ENCODE data around the gene PFAS. TPM values are rescaled to one million over a fixed set of nuclear protein-coding genes. Genes with fewer than 3 reads are reported as not detected.
A peak's percentile ranks its signal among the peaks of the same experiment; 100 is the strongest.

PFAS gene
- total and polyA plus RNA-seq, 2 of the 8 experiments (the other 6 are each of a cell fraction or from before 2014, with no cell fraction given) = 88.4 to 248 TPM

GRCh38 chr17:8288336-8289102 lies 39.4 kb downstream of the PFAS start, which contains the start of gene RANGRF (continued):
- TF ChIP-seq CHD7 (IDR thresholded peaks at IDR 0.05; ENCODE audit: insufficient replicate concordance, low read length) (no peak), TAF7 (optimal IDR thresholded peaks at IDR 0.05; ENCODE audit: borderline replicate concordance, low read depth, low read length) (no peak), HDAC6 (IDR thresholded peaks at IDR 0.05; ENCODE audit: low read depth, low read length) (no peak), BRCA1 (IDR thresholded peaks at IDR 0.05; ENCODE audit: low read depth, low read length) (no peak), YY1 (IDR thresholded peaks at IDR 0.05; ENCODE audit: low read depth, low read length) (peak; percentile 49; the same call in 1 of the 2 replicates), PHF8 (conservative IDR thresholded peaks at IDR 0.05; ENCODE audit: low read depth, low read length) (peak; percentile 59), CTCF (IDR thresholded peaks at IDR 0.05; ENCODE audit: control extremely low read depth in 1 of 3, insufficient read depth in 1 of 3, low read depth in 1 of 3, low read length in 3 of 3) (peak in 2 of 3 experiments; percentile 8 to 16; a peak in 2 of 4 replicates)
